Mesenchymal stem cell (in vitro differentiated cells and primary cell): Measurements from ENCODE around the gene SLC25A17.
"Not testable (repeated sequence)": the region's sequence is repeated elsewhere in the genome, so short reads cannot be mapped to it uniquely, and the experiment has no call there.

Source experiments
- DNase-seq: peaks from one replicate; pipeline ENCODE4 v3.0.0-alpha.2; 2013
- H2AFZ ChIP-seq: one replicate; pipeline ENCODE4 v1.6.1; 2013; ENCODE audit warnings: low read depth, mild to moderate bottlenecking, control low read depth, inconsistent platforms, low read length, moderate library complexity
- H2AK5ac ChIP-seq: 2 replicates; pipeline ENCODE4 v1.6.1; 2013; ENCODE audit warnings: low read length, moderate library complexity, mild to moderate bottlenecking, inconsistent platforms; ENCODE audit not compliant: severe bottlenecking
- H2BK120ac ChIP-seq: one replicate; pipeline ENCODE4 v1.6.1; 2013; ENCODE audit warnings: low read depth, mild to moderate bottlenecking, inconsistent platforms, low read length, moderate library complexity
- H2BK12ac ChIP-seq, 2 experiments: one replicate each; pipeline ENCODE4 v1.6.1; 2013; ENCODE audit warnings: inconsistent platforms in 2 of 2, low read length in 2 of 2, mild to moderate bottlenecking in 2 of 2, moderate library complexity in 2 of 2, control low read depth in 1 of 2
- H2BK15ac ChIP-seq: one replicate; pipeline ENCODE4 v1.6.1; 2013; ENCODE audit warnings: mild to moderate bottlenecking, low read depth, inconsistent platforms; ENCODE audit not compliant: poor library complexity, severe bottlenecking
- H2BK5ac ChIP-seq: 2 replicates; pipeline ENCODE4 v1.6.1; 2013; ENCODE audit warnings: low read depth, mild to moderate bottlenecking, low read length, control low read depth, inconsistent platforms; ENCODE audit not compliant: poor library complexity, severe bottlenecking
- H3K14ac ChIP-seq, 2 experiments: one replicate each; pipeline ENCODE4 v1.6.1; 2013; ENCODE audit warnings: inconsistent platforms in 2 of 2, low read length in 2 of 2, control low read depth in 1 of 2, mild to moderate bottlenecking in 1 of 2, moderate library complexity in 1 of 2
- H3K18ac ChIP-seq, 2 experiments: one replicate each; pipeline ENCODE4 v1.6.1; 2013; ENCODE audit warnings: inconsistent platforms in 2 of 2, low read length in 2 of 2, control low read depth in 1 of 2, low read depth in 1 of 2, mild to moderate bottlenecking in 1 of 2
- H3K23ac ChIP-seq, 2 experiments: one replicate each; pipeline ENCODE4 v1.6.1; 2013; ENCODE audit warnings: inconsistent platforms in 2 of 2, low read length in 2 of 2, mild to moderate bottlenecking in 2 of 2, moderate library complexity in 2 of 2, control low read depth in 1 of 2
- H3K27ac ChIP-seq: 2 replicates; pipeline ENCODE4 v1.5.1; 2013; ENCODE audit warnings: mild to moderate bottlenecking, moderate library complexity, low read length, control low read depth, inconsistent platforms; ENCODE audit not compliant: poor library complexity, severe bottlenecking
- H3K27me3 ChIP-seq, 2 experiments: 2 replicates each; pipeline versions ENCODE4 v1.6.1 to v1.7.0; 2013; ENCODE audit warnings: low read length in 2 of 2, mild to moderate bottlenecking in 2 of 2, moderate library complexity in 2 of 2, control low read depth in 1 of 2, inconsistent platforms in 1 of 2; ENCODE audit not compliant: control insufficient read depth in 1 of 2, insufficient read depth in 1 of 2
- H3K36me3 ChIP-seq, 2 experiments: 2 replicates each; pipeline versions ENCODE4 v1.6.1 to v1.7.0; 2013; ENCODE audit warnings: low read length in 2 of 2, control low read depth in 1 of 2, inconsistent platforms in 1 of 2, low read depth in 1 of 2, mild to moderate bottlenecking in 1 of 2; ENCODE audit not compliant: insufficient read depth in 2 of 2, control insufficient read depth in 1 of 2
- H3K4ac ChIP-seq, 2 experiments: one replicate each; pipeline ENCODE4 v1.6.1; 2013; ENCODE audit warnings: inconsistent platforms in 2 of 2, low read length in 2 of 2, mild to moderate bottlenecking in 2 of 2, moderate library complexity in 2 of 2, control low read depth in 1 of 2, low read depth in 1 of 2
- H3K4me1 ChIP-seq: 2 replicates; pipeline ENCODE4 v1.6.1; 2013; ENCODE audit warnings: low read depth, low read length, control low read depth; ENCODE audit not compliant: control insufficient read depth, insufficient read depth
- H3K4me2 ChIP-seq: 2 replicates; pipeline ENCODE4 v1.6.1; 2013; ENCODE audit warnings: low read length, mild to moderate bottlenecking, inconsistent platforms; ENCODE audit not compliant: poor library complexity, severe bottlenecking
- H3K4me3 ChIP-seq, 2 experiments: 2 replicates each; pipeline versions ENCODE4 v1.5.1 to v1.7.0; 2013; ENCODE audit warnings: low read length in 2 of 2, mild to moderate bottlenecking in 2 of 2, control low read depth in 1 of 2, low read depth in 1 of 2; ENCODE audit not compliant: insufficient read depth in 1 of 2
- H3K79me1 ChIP-seq: replicated peaks from 2 replicates; pipeline ENCODE4 v1.6.1; 2013; ENCODE audit warnings: mild to moderate bottlenecking, control low read depth, low read length, inconsistent platforms; ENCODE audit not compliant: poor library complexity, severe bottlenecking
- H3K9ac ChIP-seq: 2 replicates; pipeline ENCODE4 v1.7.0; 2013; ENCODE audit warnings: mild to moderate bottlenecking, low read length, moderate library complexity
- H3K9me3 ChIP-seq: 2 replicates; pipeline ENCODE4 v1.7.0; 2013; ENCODE audit warnings: mild to moderate bottlenecking, low read length; ENCODE audit not compliant: control insufficient read depth
- H4K8ac ChIP-seq: one replicate; pipeline ENCODE4 v1.6.1; 2013; ENCODE audit warnings: inconsistent platforms, mild to moderate bottlenecking, low read length, moderate library complexity
- H4K91ac ChIP-seq: one replicate; pipeline ENCODE4 v1.6.1; 2013; ENCODE audit warnings: mild to moderate bottlenecking, low read length, inconsistent platforms
- WGBS: methylation state at CpG from one replicate; pipeline ENCODE4 v1.1.7; 2013; ENCODE audit warnings: mixed read lengths; 5-methylcytosine and 5-hydroxymethylcytosine counted together

Gene SLC25A17

DNA sequence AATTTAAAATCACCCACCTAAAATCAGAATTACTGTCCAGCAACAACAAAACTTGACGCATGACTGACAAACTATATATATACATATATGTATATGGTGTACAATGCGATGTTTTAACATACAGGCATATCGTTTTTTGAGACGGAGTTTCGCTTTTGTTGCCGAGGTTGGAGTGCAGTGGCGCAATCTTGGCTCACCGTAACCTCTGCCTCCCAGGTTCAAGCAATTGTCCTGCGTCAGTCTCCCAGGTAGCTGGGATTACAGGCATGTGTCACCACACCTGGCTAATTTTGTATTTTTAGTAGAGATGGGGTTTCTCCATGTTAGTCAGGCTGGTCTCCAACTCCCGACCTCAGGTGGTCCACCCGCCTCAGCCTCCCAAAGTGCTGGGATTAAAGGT is 26.7 kb upstream of the SLC25A17 start:
- peaks cover 17% of the 10 kb centered on the region for H3K79me1 ChIP-seq
- WGBS, result 97% methylated on average over 10 of the region's 11 CpGs
- not testable (repeated sequence) for H3K9me3 ChIP-seq, H2AK5ac ChIP-seq, H3K23ac ChIP-seq, H3K4me1 ChIP-seq, H3K4ac ChIP-seq, H2AFZ ChIP-seq, H2BK15ac ChIP-seq, H2BK120ac ChIP-seq, H2BK12ac ChIP-seq, H3K9ac ChIP-seq, H3K4me3 ChIP-seq, H3K27ac ChIP-seq, H3K27me3 ChIP-seq, H2BK5ac ChIP-seq, H4K91ac ChIP-seq, H3K18ac ChIP-seq, H3K4me2 ChIP-seq, H4K8ac ChIP-seq, H3K14ac ChIP-seq, DNase-seq
- H3K36me3 ChIP-seq, result peaks cover 33 to 99% of the 10 kb centered on the region in 2 experiments

DNA sequence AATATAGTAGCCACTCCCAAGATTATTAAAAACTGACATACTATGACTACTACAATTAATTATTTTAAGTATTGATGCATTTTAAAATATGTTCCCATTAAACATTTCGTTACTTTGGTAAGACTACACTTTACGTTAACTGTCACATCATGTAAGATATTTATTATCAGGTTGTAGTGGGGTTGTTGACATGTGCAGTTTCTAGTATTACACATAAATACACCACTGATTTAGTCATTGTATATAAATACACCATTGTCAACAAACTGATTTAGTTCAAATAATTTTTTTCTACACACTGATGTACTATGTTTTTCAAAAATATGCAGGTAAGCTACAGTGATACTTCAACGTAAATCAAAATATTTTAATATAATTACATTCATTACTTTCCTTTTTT is 25.8 kb upstream of the SLC25A17 start:
- Histone ChIP-seq H3K14ac (no peak overlapping the region), H3K4me1 (peaks cover 1% of the 10 kb centered on the region), H2BK120ac (no peak overlapping the region), H3K27ac (no peak overlapping the region), H3K9ac (no peak overlapping the region), H3K79me1 (peaks cover 17% of the 10 kb centered on the region), H3K18ac (no peak overlapping the region), H2AK5ac (no peak overlapping the region), H3K4ac (no peak overlapping the region), H2BK15ac (no peak overlapping the region), H4K8ac (no peak overlapping the region), H3K36me3 (peaks cover 32 to 99% of the 10 kb centered on the region in 2 experiments), H2BK5ac (no peak overlapping the region), H2BK12ac (no peak overlapping the region), H2AFZ (no peak overlapping the region), H4K91ac (no peak overlapping the region), H3K23ac (no peak overlapping the region), H3K4me2 (no peak overlapping the region), H3K27me3 (no peaks in the 10 kb centered on the region), H3K4me3 (no peak overlapping the region), H3K9me3 (no peaks in the 10 kb centered on the region)
- no CpG with 5 or more reads among the region's 3 CpGs for WGBS
- no peak for DNase-seq

DNA sequence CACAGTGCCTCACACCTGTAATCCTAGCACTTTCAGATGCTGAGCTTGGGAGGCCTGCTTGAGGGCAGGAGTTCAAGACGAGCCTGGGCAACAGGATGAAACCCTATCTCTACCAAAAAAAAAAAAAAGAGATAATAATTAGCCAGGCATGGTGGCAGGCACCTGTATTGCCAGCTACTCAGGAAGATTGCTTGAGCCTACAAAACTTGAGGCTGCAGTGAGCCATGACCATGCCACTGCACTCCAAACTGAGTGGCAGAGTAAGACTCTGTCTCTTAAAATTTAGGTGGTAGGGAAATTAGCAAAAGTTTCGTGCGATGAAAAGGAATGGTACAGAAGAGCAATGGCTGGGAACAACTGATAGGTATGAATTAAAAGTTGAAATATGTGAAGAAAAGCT is 19.3 kb upstream of the SLC25A17 start:
- no peak overlapping the region for H4K8ac ChIP-seq
- H3K9ac ChIP-seq, result no peak overlapping the region
- no peak overlapping the region for H3K14ac ChIP-seq
- no peak overlapping the region for H4K91ac ChIP-seq
- WGBS, result 94% methylated on average over 3 of the region's 3 CpGs
- H3K27me3 ChIP-seq, result no peaks in the 10 kb centered on the region
- H2BK15ac ChIP-seq, result no peak overlapping the region
- H3K23ac ChIP-seq, result no peak overlapping the region
- H3K9me3 ChIP-seq, result no peaks in the 10 kb centered on the region
- H2BK12ac ChIP-seq, result no peak overlapping the region
- H3K4me3 ChIP-seq, result no peak overlapping the region
- no peak overlapping the region for H2AFZ ChIP-seq
- H3K4me1 ChIP-seq, result peaks cover 1% of the 10 kb centered on the region
- DNase-seq, result no peak
- H2BK5ac ChIP-seq, result no peak overlapping the region
- no peak overlapping the region for H2AK5ac ChIP-seq
- H3K79me1 ChIP-seq, result peaks cover 15% of the 10 kb centered on the region
- no peak overlapping the region for H2BK120ac ChIP-seq
- H3K18ac ChIP-seq, result no peak overlapping the region
- no peak overlapping the region for H3K27ac ChIP-seq
- H3K4me2 ChIP-seq, result no peak overlapping the region
- no peak overlapping the region for H3K4ac ChIP-seq
- H3K36me3 ChIP-seq, result peaks cover 26 to 99% of the 10 kb centered on the region in 2 experiments

DNA sequence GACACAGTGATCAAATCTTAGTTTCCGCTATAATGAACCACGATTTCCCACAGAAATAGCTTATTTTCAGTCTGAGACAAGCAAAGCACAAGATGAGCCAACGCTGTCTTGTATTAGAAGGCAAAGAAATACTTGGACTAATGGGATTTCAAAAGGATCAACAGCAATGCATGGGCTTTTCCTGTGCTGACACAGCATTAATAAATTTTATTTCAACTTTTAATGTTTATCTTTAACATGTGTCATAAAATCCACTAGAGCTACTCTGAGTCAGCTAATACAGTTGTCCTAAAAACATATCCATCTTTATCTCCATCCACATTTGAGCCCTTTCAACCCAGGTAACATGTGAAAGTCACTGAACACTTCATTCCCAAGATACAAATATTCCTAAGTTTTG is 15.5 kb upstream of the SLC25A17 start:
- H4K91ac ChIP-seq, result no peak overlapping the region
- H3K79me1 ChIP-seq, result peaks cover 11% of the 10 kb centered on the region
- no peak overlapping the region for H3K23ac ChIP-seq
- no peak for DNase-seq
- H3K4me1 ChIP-seq, result no peaks in the 10 kb centered on the region
- H4K8ac ChIP-seq, result no peak overlapping the region
- H2BK15ac ChIP-seq, result no peak overlapping the region
- no peak overlapping the region for H3K9ac ChIP-seq
- H2AFZ ChIP-seq, result no peak overlapping the region
- H3K18ac ChIP-seq, result no peak overlapping the region
- H3K4me3 ChIP-seq, result no peak overlapping the region
- no peak overlapping the region for H3K27ac ChIP-seq
- peaks cover 27 to 96% of the 10 kb centered on the region in 2 experiments for H3K36me3 ChIP-seq
- no peaks in the 10 kb centered on the region for H3K9me3 ChIP-seq
- no peak overlapping the region for H3K4ac ChIP-seq
- no peaks in the 10 kb centered on the region for H3K27me3 ChIP-seq
- H3K4me2 ChIP-seq, result no peak overlapping the region
- no peak overlapping the region for H3K14ac ChIP-seq
- H2BK12ac ChIP-seq, result no peak overlapping the region
- 100% methylated on average over 1 of the region's 3 CpGs for WGBS
- H2BK5ac ChIP-seq, result no peak overlapping the region
- no peak overlapping the region for H2AK5ac ChIP-seq
- no peak overlapping the region for H2BK120ac ChIP-seq
